Measurements from ENCODE around the gene APBA2.

The APBA2 gene

DNA sequence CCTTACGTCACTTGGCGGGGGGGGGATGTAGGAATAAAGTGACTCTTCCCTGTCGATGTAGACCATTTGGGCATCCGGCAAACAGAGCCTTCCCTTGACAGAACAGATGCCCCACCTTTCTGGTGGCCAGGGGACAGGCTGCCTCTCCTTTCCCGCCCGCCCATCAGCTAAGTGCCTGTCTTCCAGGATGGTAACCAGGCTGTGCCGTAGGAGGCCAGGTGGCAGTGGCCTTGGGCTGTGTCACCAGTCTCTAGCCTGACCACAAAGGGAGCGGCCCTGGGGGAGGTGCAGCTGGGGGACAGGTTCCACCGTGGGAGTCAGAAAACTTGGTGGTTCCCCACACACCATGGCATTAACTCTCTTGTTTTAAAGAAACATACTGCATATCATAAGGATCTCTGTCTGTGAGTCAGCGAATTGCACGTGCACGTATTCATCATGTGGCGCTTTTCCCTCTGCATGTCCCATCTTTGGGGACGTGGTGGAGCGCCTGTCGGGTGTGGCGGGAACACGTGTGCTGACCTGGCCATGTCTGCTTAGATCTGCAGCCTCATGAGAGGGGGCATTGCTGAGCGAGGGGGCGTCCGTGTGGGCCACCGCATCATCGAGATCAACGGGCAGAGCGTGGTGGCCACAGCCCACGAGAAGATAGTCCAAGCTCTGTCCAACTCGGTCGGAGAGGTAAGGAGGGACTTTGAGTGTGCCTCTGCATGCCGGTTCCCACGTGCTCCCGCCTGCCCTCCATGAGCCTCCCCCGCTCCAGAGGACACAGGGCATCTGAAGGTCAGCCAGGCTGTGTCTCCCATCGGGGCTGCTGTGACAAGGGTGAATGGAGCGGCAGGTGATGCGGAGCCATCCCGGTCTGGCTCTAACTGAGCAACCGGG is 227.8 kb downstream of the APBA2 start:
- no peak for TF ChIP-seq CTCF (IDR thresholded peaks at IDR 0.05; ENCODE audit: borderline replicate concordance, extremely low read depth, low read length, poor library complexity, severe bottlenecking)
- no peak for TF ChIP-seq EZH2 (IDR thresholded peaks at IDR 0.05; ENCODE audit: borderline replicate concordance, low read depth, low read length, severe bottlenecking)
- Histone ChIP-seq H3K27ac (ENCODE audit: low read length) (no peak overlapping the region), H3K9me3 (ENCODE audit: insufficient read depth, low read length, severe bottlenecking) (no peaks in the 10 kb centered on the region), H3K36me3 (ENCODE audit: insufficient read depth, low read length) (no peaks in the 10 kb centered on the region), H3K27me3 (ENCODE audit: insufficient read depth, low read length, poor library complexity) (no peaks in the 10 kb centered on the region), H4K20me1 (ENCODE audit: insufficient read depth, low read length) (no peaks in the 10 kb centered on the region), H3K9ac (ENCODE audit: low read depth, low read length) (no peak overlapping the region), H3K79me2 (ENCODE audit: insufficient read depth, low read length) (no peaks in the 10 kb centered on the region), H2AFZ (ENCODE audit: low read depth, low read length) (no peak overlapping the region), H3K4me2 (ENCODE audit: insufficient read depth, low read length) (no peak overlapping the region), H3K4me1 (ENCODE audit: insufficient read depth, low read length) (no peaks in the 10 kb centered on the region), H3K4me3 (ENCODE audit: low read depth in 1 of 2, low read length in 2 of 2) (no peak overlapping the region)
- no peak for DNase-seq
- ATAC-seq (ENCODE audit: insufficient read depth, low read depth) = no peak

GRCh38 chr15:29114221-29115092 is 228.7 kb downstream of the APBA2 start:
- Histone ChIP-seq H3K9ac (ENCODE audit: low read depth, low read length) (no peak overlapping the region), H3K9me3 (ENCODE audit: insufficient read depth, low read length, severe bottlenecking) (no peaks in the 10 kb centered on the region), H3K27me3 (ENCODE audit: insufficient read depth, low read length, poor library complexity) (no peaks in the 10 kb centered on the region), H3K36me3 (ENCODE audit: insufficient read depth, low read length) (no peaks in the 10 kb centered on the region), H3K79me2 (ENCODE audit: insufficient read depth, low read length) (no peaks in the 10 kb centered on the region), H3K4me2 (ENCODE audit: insufficient read depth, low read length) (no peak overlapping the region), H3K4me3 (ENCODE audit: low read depth in 1 of 2, low read length in 2 of 2) (no peak overlapping the region), H3K27ac (ENCODE audit: low read length) (no peak overlapping the region), H3K4me1 (ENCODE audit: insufficient read depth, low read length) (no peaks in the 10 kb centered on the region), H2AFZ (ENCODE audit: low read depth, low read length) (no peak overlapping the region), H4K20me1 (ENCODE audit: insufficient read depth, low read length) (no peaks in the 10 kb centered on the region)
- no peak for ATAC-seq (ENCODE audit: insufficient read depth, low read depth)
- TF ChIP-seq CTCF (IDR thresholded peaks at IDR 0.05; ENCODE audit: borderline replicate concordance, extremely low read depth, low read length, poor library complexity, severe bottlenecking) (no peak), EZH2 (IDR thresholded peaks at IDR 0.05; ENCODE audit: borderline replicate concordance, low read depth, low read length, severe bottlenecking) (no peak)
- DNase-seq = no peak

DNA sequence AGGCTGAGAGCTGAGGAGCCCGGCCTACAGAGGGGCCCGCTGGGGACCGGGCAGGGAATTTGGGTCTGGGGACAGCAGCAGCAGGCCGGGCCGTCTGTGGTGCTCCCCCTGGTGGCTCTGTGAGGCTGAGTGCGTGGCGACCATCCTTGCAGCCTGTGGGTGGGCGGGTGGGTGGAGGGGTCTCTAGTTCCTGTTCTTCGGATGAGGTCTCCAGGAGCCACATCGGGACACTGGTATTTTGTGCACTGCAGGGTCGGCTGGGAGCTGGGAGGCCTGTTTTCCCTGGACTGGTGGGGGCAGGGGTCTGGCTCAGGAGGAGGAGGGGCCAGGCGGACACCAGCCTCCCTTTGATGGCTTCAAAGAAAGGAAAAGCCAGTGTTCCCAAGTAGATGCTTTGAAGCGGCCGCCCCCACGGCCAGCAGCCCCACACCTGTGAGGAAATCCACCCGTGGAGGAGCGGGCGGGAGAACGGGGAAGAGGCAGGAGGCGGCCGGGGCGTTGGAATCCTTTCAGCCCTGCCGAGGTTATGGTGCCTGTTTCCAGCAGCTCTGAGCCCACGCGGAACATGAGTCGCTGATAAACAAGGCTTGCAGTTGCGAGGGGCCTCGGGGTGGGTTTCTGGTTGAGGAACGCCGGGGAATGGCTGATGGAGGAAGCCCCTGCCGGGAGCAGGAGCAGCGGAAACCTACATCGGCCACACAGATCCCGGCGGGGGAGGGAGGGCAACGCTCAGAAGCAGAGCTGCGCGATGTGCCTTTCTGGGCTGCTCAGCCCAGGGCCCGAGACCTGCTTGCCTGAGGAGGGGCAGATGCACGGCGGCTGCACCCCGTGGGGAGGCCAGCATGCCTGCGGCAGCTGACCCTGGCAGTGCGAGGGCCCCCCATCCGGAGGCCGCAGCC is 229.6 kb downstream of the APBA2 start:
- DNase-seq (no peak), ATAC-seq (ENCODE audit: insufficient read depth, low read depth) (no peak; the same call in 2 of the 3 replicates)
- H3K4me2 ChIP-seq (ENCODE audit: insufficient read depth, low read length) = no peak overlapping the region

More for the DNA sequence above, 229.6 kb downstream of the APBA2 start:
- no peaks in the 10 kb centered on the region for H3K79me2 ChIP-seq (ENCODE audit: insufficient read depth, low read length)
- H3K27me3 ChIP-seq (ENCODE audit: insufficient read depth, low read length, poor library complexity) = no peaks in the 10 kb centered on the region
- TF ChIP-seq CTCF (IDR thresholded peaks at IDR 0.05; ENCODE audit: borderline replicate concordance, extremely low read depth, low read length, poor library complexity, severe bottlenecking) = peak; percentile 30
- TF ChIP-seq EZH2 (IDR thresholded peaks at IDR 0.05; ENCODE audit: borderline replicate concordance, low read depth, low read length, severe bottlenecking) = no peak
- H3K9me3 ChIP-seq (ENCODE audit: insufficient read depth, low read length, severe bottlenecking) = no peaks in the 10 kb centered on the region
- H3K4me1 ChIP-seq (ENCODE audit: insufficient read depth, low read length) = no peaks in the 10 kb centered on the region
- no peak overlapping the region for H3K27ac ChIP-seq (ENCODE audit: low read length)
- H4K20me1 ChIP-seq (ENCODE audit: insufficient read depth, low read length) = no peaks in the 10 kb centered on the region
- H3K9ac ChIP-seq (ENCODE audit: low read depth, low read length) = no peak overlapping the region
- H3K36me3 ChIP-seq (ENCODE audit: insufficient read depth, low read length) = no peaks in the 10 kb centered on the region
- H2AFZ ChIP-seq (ENCODE audit: low read depth, low read length) = no peak overlapping the region
- no peak overlapping the region for H3K4me3 ChIP-seq (ENCODE audit: low read depth in 1 of 2, low read length in 2 of 2)

Measured in DND-41 (cell line).